T follicular helper cell (primary cell): ENCODE measurements around the gene SLC25A11.
A peak's percentile ranks its signal among the peaks of the same experiment; 100 is the strongest.

ENCODE experiments used
- DNase-seq: peaks from one replicate; pipeline ENCODE4 v3.0.0-alpha.2; 2020; ENCODE audit warnings: low read depth
- total RNA-seq, 2 experiments: gene quantifications; one replicate each; lab custom pipeline; 2026; lab: John Stamatoyannopoulos, UW

Gene SLC25A11
- 38.3 to 59.9 reads per million in 2 experiments for total RNA-seq

GRCh38 chr17:4939796-4940554, at the start of gene SLC25A11, which contains the start of gene RNF167:
Gene SLC25A11, minus strand, starts transcription at chr17:4940046. Its CDS starts 136 bp downstream, at chr17:4939910.
Gene RNF167, plus strand, starts transcription at chr17:4940268. Its CDS starts 642 bp downstream, at chr17:4940910.
- DNase-seq, result peak; percentile 93

- no peak for DNase-seq
Measured at GRCh38 chr17:4987767-4988567, 48.1 kb upstream of the SLC25A11 start.

- peak; percentile 84 for DNase-seq
Measured at GRCh38 chr17:4986951-4987766, 47.3 kb upstream of the SLC25A11 start, which contains the start of gene CAMTA2. Gene CAMTA2, minus strand, starts transcription at chr17:4987675. Its CDS starts 1,453 bp downstream, at chr17:4986222.

GRCh38 chr17:4986403-4986802, 46.6 kb upstream of the SLC25A11 start:
- no peak for DNase-seq

GRCh38 chr17:4982305-4982704, 42.5 kb upstream of the SLC25A11 start:
- no peak for DNase-seq

GRCh38 chr17:4980644-4981216, 40.9 kb upstream of the SLC25A11 start:
- DNase-seq, result no peak

GRCh38 chr17:4978726-4979125, 38.9 kb upstream of the SLC25A11 start:
- no peak for DNase-seq

GRCh38 chr17:4974115-4974670, 34.3 kb upstream of the SLC25A11 start:
- DNase-seq, result no peak

- no peak for DNase-seq
Measured at GRCh38 chr17:4973256-4974114, 33.6 kb upstream of the SLC25A11 start.

- no peak for DNase-seq
Measured at GRCh38 chr17:4972752-4973151, 32.9 kb upstream of the SLC25A11 start.

GRCh38 chr17:4972322-4972721, 32.5 kb upstream of the SLC25A11 start:
- DNase-seq, result no peak

GRCh38 chr17:4971826-4972225, 32.0 kb upstream of the SLC25A11 start:
- no peak for DNase-seq

- no peak for DNase-seq
Measured at GRCh38 chr17:4970273-4970672, 30.4 kb upstream of the SLC25A11 start.

GRCh38 chr17:4969551-4970173, 29.8 kb upstream of the SLC25A11 start:
- DNase-seq, result no peak

- no peak for DNase-seq
Measured at GRCh38 chr17:4969047-4969550, 29.3 kb upstream of the SLC25A11 start.

- DNase-seq, result no peak
Measured at GRCh38 chr17:4968486-4969046, 28.7 kb upstream of the SLC25A11 start.

GRCh38 chr17:4967539-4968485, 28.0 kb upstream of the SLC25A11 start, which contains the start of gene SPAG7:
Gene SPAG7, minus strand, starts transcription at chr17:4967817. Its CDS starts 13 bp downstream, at chr17:4967804.
- DNase-seq, result peak; percentile 88
